ENCODE data around the gene MEGF11.

DNA sequence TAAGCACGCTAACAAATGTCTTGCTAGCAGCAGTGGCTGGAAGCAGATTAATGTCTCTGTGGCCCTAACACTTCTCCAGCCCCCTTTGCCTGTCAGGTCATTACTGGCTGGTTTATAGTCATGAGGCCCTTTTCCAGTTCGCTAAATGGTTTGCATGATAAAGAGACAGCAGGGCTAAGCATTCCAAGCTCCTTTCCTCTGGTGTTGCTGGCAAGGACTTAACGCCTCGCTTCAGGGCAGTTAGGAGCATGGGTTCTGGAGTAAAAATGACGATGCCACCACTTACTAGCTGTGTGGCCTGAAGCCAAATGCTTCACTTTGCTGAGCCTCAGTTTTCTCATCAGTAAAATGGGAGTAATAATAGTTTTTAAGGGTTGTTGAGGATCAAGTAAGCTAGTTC is 185.9 kb downstream of the MEGF11 start:
- TF ChIP-seq, protein P1, sequence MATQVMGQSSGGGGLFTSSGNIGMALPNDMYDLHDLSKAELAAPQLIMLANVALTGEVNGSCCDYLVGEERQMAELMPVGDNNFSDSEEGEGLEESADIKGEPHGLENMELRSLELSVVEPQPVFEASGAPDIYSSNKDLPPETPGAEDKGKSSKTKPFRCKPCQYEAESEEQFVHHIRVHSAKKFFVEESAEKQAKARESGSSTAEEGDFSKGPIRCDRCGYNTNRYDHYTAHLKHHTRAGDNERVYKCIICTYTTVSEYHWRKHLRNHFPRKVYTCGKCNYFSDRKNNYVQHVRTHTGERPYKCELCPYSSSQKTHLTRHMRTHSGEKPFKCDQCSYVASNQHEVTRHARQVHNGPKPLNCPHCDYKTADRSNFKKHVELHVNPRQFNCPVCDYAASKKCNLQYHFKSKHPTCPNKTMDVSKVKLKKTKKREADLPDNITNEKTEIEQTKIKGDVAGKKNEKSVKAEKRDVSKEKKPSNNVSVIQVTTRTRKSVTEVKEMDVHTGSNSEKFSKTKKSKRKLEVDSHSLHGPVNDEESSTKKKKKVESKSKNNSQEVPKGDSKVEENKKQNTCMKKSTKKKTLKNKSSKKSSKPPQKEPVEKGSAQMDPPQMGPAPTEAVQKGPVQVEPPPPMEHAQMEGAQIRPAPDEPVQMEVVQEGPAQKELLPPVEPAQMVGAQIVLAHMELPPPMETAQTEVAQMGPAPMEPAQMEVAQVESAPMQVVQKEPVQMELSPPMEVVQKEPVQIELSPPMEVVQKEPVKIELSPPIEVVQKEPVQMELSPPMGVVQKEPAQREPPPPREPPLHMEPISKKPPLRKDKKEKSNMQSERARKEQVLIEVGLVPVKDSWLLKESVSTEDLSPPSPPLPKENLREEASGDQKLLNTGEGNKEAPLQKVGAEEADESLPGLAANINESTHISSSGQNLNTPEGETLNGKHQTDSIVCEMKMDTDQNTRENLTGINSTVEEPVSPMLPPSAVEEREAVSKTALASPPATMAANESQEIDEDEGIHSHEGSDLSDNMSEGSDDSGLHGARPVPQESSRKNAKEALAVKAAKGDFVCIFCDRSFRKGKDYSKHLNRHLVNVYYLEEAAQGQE (IDR thresholded peaks at IDR 0.05; ENCODE audit: low read depth, low read length): no peak
- no peak for TF ChIP-seq POLR2AphosphoS5 (IDR thresholded peaks at IDR 0.05; ENCODE audit: low read depth, low read length)
- TF ChIP-seq, protein P2, sequence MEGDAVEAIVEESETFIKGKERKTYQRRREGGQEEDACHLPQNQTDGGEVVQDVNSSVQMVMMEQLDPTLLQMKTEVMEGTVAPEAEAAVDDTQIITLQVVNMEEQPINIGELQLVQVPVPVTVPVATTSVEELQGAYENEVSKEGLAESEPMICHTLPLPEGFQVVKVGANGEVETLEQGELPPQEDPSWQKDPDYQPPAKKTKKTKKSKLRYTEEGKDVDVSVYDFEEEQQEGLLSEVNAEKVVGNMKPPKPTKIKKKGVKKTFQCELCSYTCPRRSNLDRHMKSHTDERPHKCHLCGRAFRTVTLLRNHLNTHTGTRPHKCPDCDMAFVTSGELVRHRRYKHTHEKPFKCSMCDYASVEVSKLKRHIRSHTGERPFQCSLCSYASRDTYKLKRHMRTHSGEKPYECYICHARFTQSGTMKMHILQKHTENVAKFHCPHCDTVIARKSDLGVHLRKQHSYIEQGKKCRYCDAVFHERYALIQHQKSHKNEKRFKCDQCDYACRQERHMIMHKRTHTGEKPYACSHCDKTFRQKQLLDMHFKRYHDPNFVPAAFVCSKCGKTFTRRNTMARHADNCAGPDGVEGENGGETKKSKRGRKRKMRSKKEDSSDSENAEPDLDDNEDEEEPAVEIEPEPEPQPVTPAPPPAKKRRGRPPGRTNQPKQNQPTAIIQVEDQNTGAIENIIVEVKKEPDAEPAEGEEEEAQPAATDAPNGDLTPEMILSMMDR (IDR thresholded peaks at IDR 0.05): no peak
- TF ChIP-seq GABPA (IDR thresholded peaks at IDR 0.05; ENCODE audit: low read depth): no peak
- no peak for TF ChIP-seq RFX5 (IDR thresholded peaks at IDR 0.05; ENCODE audit: low read length)
- TF ChIP-seq USF2 (IDR thresholded peaks at IDR 0.05; ENCODE audit: borderline replicate concordance, low read depth, low read length): no peak
- no peak for TF ChIP-seq CHD2 (IDR thresholded peaks at IDR 0.05; ENCODE audit: low read length, partially characterized antibody)
